ENCODE measurements around the gene CCNY.

The CCNY gene

GRCh38 chr10:35565602-35566081 is 229.3 kb downstream of the CCNY start:
- TF ChIP-seq TAF1 (IDR thresholded peaks at IDR 0.05; ENCODE audit: borderline replicate concordance, low read depth, low read length) (no peak), POLR2A (IDR thresholded peaks at IDR 0.05; ENCODE audit: low read depth, low read length) (no peak), POLR2AphosphoS5 (IDR thresholded peaks at IDR 0.05; ENCODE audit: low read depth, low read length) (no peak)
- FAIRE-seq: no peak
- no peak for DNase-seq (ENCODE audit: insufficient read length)

GRCh38 chr10:35567951-35568350 is 231.6 kb downstream of the CCNY start:
- no peak for FAIRE-seq
- TF ChIP-seq POLR2AphosphoS5 (IDR thresholded peaks at IDR 0.05; ENCODE audit: low read depth, low read length) (no peak), POLR2A (IDR thresholded peaks at IDR 0.05; ENCODE audit: low read depth, low read length) (no peak), TAF1 (IDR thresholded peaks at IDR 0.05; ENCODE audit: borderline replicate concordance, low read depth, low read length) (no peak)
- DNase-seq (ENCODE audit: insufficient read length): no peak

GRCh38 chr10:35568483-35569015 is 232.2 kb downstream of the CCNY start:
- DNase-seq (ENCODE audit: insufficient read length) (no peak), FAIRE-seq (no peak)
- TF ChIP-seq TAF1 (IDR thresholded peaks at IDR 0.05; ENCODE audit: borderline replicate concordance, low read depth, low read length) (no peak), POLR2AphosphoS5 (IDR thresholded peaks at IDR 0.05; ENCODE audit: low read depth, low read length) (no peak), POLR2A (IDR thresholded peaks at IDR 0.05; ENCODE audit: low read depth, low read length) (no peak)

- no peak for DNase-seq (ENCODE audit: insufficient read length)
- TF ChIP-seq POLR2AphosphoS5 (IDR thresholded peaks at IDR 0.05; ENCODE audit: low read depth, low read length) (no peak), POLR2A (IDR thresholded peaks at IDR 0.05; ENCODE audit: low read depth, low read length) (no peak)
- no peak for FAIRE-seq
These were observed 232.9 kb downstream of the CCNY start for GRCh38 chr10:35569111-35569707.

- FAIRE-seq: no peak
- TF ChIP-seq TAF1 (IDR thresholded peaks at IDR 0.05; ENCODE audit: borderline replicate concordance, low read depth, low read length) (no peak), POLR2AphosphoS5 (IDR thresholded peaks at IDR 0.05; ENCODE audit: low read depth, low read length) (no peak), POLR2A (IDR thresholded peaks at IDR 0.05; ENCODE audit: low read depth, low read length) (no peak)
- no peak for DNase-seq (ENCODE audit: insufficient read length)
These were observed 233.5 kb downstream of the CCNY start for GRCh38 chr10:35569836-35570235.

GRCh38 chr10:35570397-35570796 is 234.1 kb downstream of the CCNY start:
- no peak for TF ChIP-seq TAF1 (IDR thresholded peaks at IDR 0.05; ENCODE audit: borderline replicate concordance, low read depth, low read length)
- TF ChIP-seq POLR2AphosphoS5 (IDR thresholded peaks at IDR 0.05; ENCODE audit: low read depth, low read length): no peak
- no peak for TF ChIP-seq POLR2A (IDR thresholded peaks at IDR 0.05; ENCODE audit: low read depth, low read length)
- no peak for FAIRE-seq
- no peak for DNase-seq (ENCODE audit: insufficient read length)

GRCh38 chr10:35572583-35572982 is 236.3 kb downstream of the CCNY start:
- FAIRE-seq: no peak
- DNase-seq (ENCODE audit: insufficient read length): no peak
- TF ChIP-seq POLR2A (IDR thresholded peaks at IDR 0.05; ENCODE audit: low read depth, low read length) (no peak), POLR2AphosphoS5 (IDR thresholded peaks at IDR 0.05; ENCODE audit: low read depth, low read length) (no peak), TAF1 (IDR thresholded peaks at IDR 0.05; ENCODE audit: borderline replicate concordance, low read depth, low read length) (no peak)

GRCh38 chr10:35573796-35574195 is 237.5 kb downstream of the CCNY start:
- no peak for FAIRE-seq

GRCh38 chr10:35574924-35575352 is 238.6 kb downstream of the CCNY start:
- no peak for FAIRE-seq
- no peak for DNase-seq (ENCODE audit: insufficient read length)
- no peak for TF ChIP-seq POLR2AphosphoS5 (IDR thresholded peaks at IDR 0.05; ENCODE audit: low read depth, low read length)
- no peak for TF ChIP-seq TAF1 (IDR thresholded peaks at IDR 0.05; ENCODE audit: borderline replicate concordance, low read depth, low read length)
- TF ChIP-seq POLR2A (IDR thresholded peaks at IDR 0.05; ENCODE audit: low read depth, low read length): no peak

More at GRCh38 chr10:35573796-35574195, 237.5 kb downstream of the CCNY start:
- no peak for TF ChIP-seq POLR2AphosphoS5 (IDR thresholded peaks at IDR 0.05; ENCODE audit: low read depth, low read length)
- TF ChIP-seq POLR2A (IDR thresholded peaks at IDR 0.05; ENCODE audit: low read depth, low read length): no peak
- TF ChIP-seq TAF1 (IDR thresholded peaks at IDR 0.05; ENCODE audit: borderline replicate concordance, low read depth, low read length): no peak
- no peak for DNase-seq (ENCODE audit: insufficient read length)

- FAIRE-seq (no peak), DNase-seq (ENCODE audit: insufficient read length) (no peak)
- TF ChIP-seq POLR2AphosphoS5 (IDR thresholded peaks at IDR 0.05; ENCODE audit: low read depth, low read length) (no peak), POLR2A (IDR thresholded peaks at IDR 0.05; ENCODE audit: low read depth, low read length) (no peak), TAF1 (IDR thresholded peaks at IDR 0.05; ENCODE audit: borderline replicate concordance, low read depth, low read length) (no peak)
These were observed 239.3 kb downstream of the CCNY start for GRCh38 chr10:35575640-35576039.

GRCh38 chr10:35576730-35577129 is 240.4 kb downstream of the CCNY start:
- TF ChIP-seq POLR2A (IDR thresholded peaks at IDR 0.05; ENCODE audit: low read depth, low read length) (no peak), TAF1 (IDR thresholded peaks at IDR 0.05; ENCODE audit: borderline replicate concordance, low read depth, low read length) (no peak), POLR2AphosphoS5 (IDR thresholded peaks at IDR 0.05; ENCODE audit: low read depth, low read length) (no peak)
- FAIRE-seq: no peak
- no peak for DNase-seq (ENCODE audit: insufficient read length)

GRCh38 chr10:35577926-35578617 is 241.8 kb downstream of the CCNY start:
- TF ChIP-seq POLR2AphosphoS5 (IDR thresholded peaks at IDR 0.05; ENCODE audit: low read depth, low read length) (no peak), POLR2A (IDR thresholded peaks at IDR 0.05; ENCODE audit: low read depth, low read length) (no peak), TAF1 (IDR thresholded peaks at IDR 0.05; ENCODE audit: borderline replicate concordance, low read depth, low read length) (no peak)
- no peak for DNase-seq (ENCODE audit: insufficient read length)
- FAIRE-seq: no peak
